ENCODE results near the gene FOXJ2. TPM values are rescaled to one million over a fixed set of nuclear protein-coding genes. Genes with fewer than 3 reads are reported as not detected.
"Not testable (repeated sequence)": the region's sequence is repeated elsewhere in the genome, so short reads cannot be mapped to it uniquely, and the experiment has no call there.

The FOXJ2 gene
- polyA plus RNA-seq, 1 experiment: 6.5 TPM

DNA sequence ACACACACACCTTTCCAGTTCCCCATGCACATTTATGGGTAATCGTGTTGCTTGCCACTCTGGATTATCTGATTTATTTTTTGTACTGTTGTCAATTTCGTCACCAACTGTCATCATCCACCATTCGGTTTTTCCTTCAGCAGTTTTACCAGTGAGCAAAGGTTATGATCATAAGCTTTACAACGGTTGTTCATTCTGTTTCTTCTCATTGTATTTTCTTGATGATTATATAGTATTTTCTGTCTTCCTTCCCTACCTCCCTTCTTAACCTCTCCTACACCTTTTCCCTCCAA lies 50.2 kb downstream of the FOXJ2 start:
- POLR2A ChIA-PET: no interaction called here

DNA sequence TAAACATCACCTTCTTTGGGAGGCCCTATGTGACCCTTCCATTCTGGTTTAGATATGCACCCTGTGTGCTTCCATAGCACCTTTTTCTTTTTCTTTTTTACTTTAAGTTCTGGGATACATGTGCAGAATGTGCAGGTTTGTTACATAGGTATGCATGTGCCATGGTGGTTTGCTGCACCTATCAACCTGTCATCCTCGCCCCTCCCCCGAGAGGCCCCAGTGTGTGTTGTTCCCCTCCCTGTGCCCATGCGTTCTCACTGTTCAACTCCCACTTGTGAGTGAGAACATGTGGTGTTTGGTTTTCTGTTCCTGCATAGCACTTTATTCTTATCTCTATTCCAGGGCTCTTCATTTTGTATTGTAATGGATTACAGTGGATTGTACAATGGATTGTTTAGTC lies 51.8 kb downstream of the FOXJ2 start:
- DNase-seq (ENCODE audit: low read depth); H3K4me3 ChIP-seq (ENCODE audit: low read depth, low read length); H3K27me3 ChIP-seq (ENCODE audit: control insufficient read depth, insufficient read depth, low read length); CTCF ChIA-PET; H3K36me3 ChIP-seq (ENCODE audit: control insufficient read depth, insufficient read depth, low read length); POLR2A ChIA-PET: not testable (repeated sequence)

More for the DNA sequence above, 50.2 kb downstream of the FOXJ2 start:
- CTCF ChIA-PET: interaction anchor here (0.7 to 1.4 kb wide), 2 partner anchors 26 to 223 kb away, joined by 3 to 5 read pairs; no protein-coding TSS in a partner anchor
- TF ChIP-seq, protein P1, sequence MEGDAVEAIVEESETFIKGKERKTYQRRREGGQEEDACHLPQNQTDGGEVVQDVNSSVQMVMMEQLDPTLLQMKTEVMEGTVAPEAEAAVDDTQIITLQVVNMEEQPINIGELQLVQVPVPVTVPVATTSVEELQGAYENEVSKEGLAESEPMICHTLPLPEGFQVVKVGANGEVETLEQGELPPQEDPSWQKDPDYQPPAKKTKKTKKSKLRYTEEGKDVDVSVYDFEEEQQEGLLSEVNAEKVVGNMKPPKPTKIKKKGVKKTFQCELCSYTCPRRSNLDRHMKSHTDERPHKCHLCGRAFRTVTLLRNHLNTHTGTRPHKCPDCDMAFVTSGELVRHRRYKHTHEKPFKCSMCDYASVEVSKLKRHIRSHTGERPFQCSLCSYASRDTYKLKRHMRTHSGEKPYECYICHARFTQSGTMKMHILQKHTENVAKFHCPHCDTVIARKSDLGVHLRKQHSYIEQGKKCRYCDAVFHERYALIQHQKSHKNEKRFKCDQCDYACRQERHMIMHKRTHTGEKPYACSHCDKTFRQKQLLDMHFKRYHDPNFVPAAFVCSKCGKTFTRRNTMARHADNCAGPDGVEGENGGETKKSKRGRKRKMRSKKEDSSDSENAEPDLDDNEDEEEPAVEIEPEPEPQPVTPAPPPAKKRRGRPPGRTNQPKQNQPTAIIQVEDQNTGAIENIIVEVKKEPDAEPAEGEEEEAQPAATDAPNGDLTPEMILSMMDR (IDR thresholded peaks at IDR 0.05; ENCODE audit: insufficient read depth, low read depth, low read length): no peak
- Histone ChIP-seq H3K36me3 (ENCODE audit: control insufficient read depth, insufficient read depth, low read length) (peaks cover 2% of the 10 kb centered on the region; the same call in 1 of the 2 replicates), H3K27me3 (ENCODE audit: control insufficient read depth, insufficient read depth, low read length) (no peaks in the 10 kb centered on the region), H3K4me3 (ENCODE audit: low read depth, low read length) (peak overlapping the region; percentile 97)
- DNase-seq (ENCODE audit: low read depth): no peak

DNA sequence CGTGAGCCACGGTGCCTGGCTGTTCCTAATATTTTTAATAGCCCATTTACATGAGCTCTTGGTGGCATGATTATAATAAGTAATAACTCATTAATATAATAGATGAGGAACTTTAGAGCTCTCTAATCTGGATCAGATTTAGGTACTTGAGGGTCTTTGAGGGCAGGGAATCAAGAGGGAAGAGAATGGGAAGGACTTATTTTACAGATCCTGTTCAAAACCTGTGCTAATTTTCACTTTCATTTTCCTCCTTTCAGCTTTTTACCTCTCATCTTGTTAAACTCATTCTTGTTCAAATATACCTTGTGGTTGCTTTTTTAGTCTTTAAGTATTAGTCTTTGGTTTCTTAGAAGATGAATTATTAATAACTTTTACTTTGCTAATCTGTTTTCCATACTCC lies 55.1 kb downstream of the FOXJ2 start:
- TF ChIP-seq, protein P1 (IDR thresholded peaks at IDR 0.05; ENCODE audit: insufficient read depth, low read depth, low read length): no peak
- CTCF ChIA-PET: no interaction called here
- POLR2A ChIA-PET: no interaction called here
- H3K27me3 ChIP-seq (ENCODE audit: control insufficient read depth, insufficient read depth, low read length): no peaks in the 10 kb centered on the region
- H3K36me3 ChIP-seq (ENCODE audit: control insufficient read depth, insufficient read depth, low read length): peaks cover 11% of the 10 kb centered on the region
- no peak overlapping the region for H3K4me3 ChIP-seq (ENCODE audit: low read depth, low read length)
- no peak for DNase-seq (ENCODE audit: low read depth)

DNA sequence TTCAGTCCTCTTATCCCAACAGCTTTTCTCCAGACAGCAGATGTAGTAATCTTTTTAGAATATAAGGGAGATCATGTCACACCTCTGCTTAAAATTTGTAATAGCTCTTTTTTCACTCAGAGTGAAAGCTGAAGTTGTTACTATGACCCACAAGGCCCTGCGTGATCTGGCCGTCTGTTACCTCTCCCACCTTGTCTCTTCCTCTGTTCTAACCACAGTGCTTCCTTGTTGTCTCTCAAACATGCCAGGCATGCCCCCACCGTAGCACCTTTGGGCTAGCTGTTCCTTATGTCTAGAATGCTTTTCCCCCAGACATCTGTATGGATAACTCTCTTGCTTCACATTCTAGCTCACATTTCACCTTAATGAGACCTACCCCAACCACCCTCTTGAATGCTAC lies 56.1 kb downstream of the FOXJ2 start:
- Histone ChIP-seq H3K27me3 (ENCODE audit: control insufficient read depth, insufficient read depth, low read length) (no peaks in the 10 kb centered on the region), H3K4me3 (ENCODE audit: low read depth, low read length) (no peak overlapping the region), H3K36me3 (ENCODE audit: control insufficient read depth, insufficient read depth, low read length) (peaks cover 13% of the 10 kb centered on the region)
- DNase-seq (ENCODE audit: low read depth): no peak
- ChIA-PET CTCF (interaction anchor here (1.2 kb wide), 1 partner anchor 9 kb away, joined by 3 read pairs; no protein-coding TSS in a partner anchor), POLR2A (no interaction called here)
- TF ChIP-seq, protein P1 (IDR thresholded peaks at IDR 0.05; ENCODE audit: insufficient read depth, low read depth, low read length): no peak

DNA sequence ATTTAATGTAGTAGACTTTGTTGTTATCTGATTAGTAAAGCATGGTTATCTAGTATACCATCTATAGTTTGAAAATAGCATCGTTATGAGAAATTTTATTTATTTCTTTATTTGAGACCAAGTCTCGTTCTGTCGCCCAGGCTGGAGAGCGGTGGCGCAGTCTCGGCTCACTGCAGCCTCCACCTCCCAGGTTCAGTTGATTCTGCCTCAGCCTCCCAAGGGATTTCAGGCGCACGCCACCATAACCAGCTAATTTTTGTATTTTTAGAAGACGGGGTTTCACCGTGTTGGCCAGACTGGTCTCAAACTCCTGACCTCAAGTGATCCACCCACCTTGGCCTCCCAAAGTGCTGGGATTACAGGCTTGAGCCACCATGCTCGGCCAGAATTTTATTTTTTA lies 56.8 kb downstream of the FOXJ2 start:
- POLR2A ChIA-PET; H3K27me3 ChIP-seq (ENCODE audit: control insufficient read depth, insufficient read depth, low read length); DNase-seq (ENCODE audit: low read depth); H3K4me3 ChIP-seq (ENCODE audit: low read depth, low read length): not testable (repeated sequence)
- CTCF ChIA-PET: interaction anchor here (1.2 kb wide), 1 partner anchor 8 kb away, joined by 3 read pairs; no protein-coding TSS in a partner anchor
- peaks cover 13% of the 10 kb centered on the region for H3K36me3 ChIP-seq (ENCODE audit: control insufficient read depth, insufficient read depth, low read length)

DNA sequence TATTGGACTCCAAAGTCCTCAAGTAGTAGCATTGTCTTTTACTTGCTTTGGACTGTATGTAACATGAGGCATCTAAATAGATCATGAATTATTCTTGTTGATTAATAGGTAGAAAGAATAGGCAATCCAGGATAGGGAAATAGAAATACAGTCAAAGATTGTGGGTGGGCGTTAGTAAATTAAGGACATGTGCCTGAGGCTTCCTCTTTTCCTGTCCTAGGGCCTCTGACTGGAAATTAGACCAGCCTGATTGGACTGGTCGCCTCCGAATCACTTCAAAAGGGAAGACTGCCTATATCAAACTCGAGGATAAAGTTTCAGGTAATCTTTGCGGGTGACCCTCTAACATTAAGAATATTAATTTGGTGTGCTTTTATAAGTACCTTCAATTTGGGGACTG lies 57.2 kb downstream of the FOXJ2 start:
- peaks cover 13% of the 10 kb centered on the region for H3K36me3 ChIP-seq (ENCODE audit: control insufficient read depth, insufficient read depth, low read length)
- CTCF ChIA-PET: no interaction called here
- H3K27me3 ChIP-seq (ENCODE audit: control insufficient read depth, insufficient read depth, low read length): no peaks in the 10 kb centered on the region
- TF ChIP-seq, protein P1 (IDR thresholded peaks at IDR 0.05; ENCODE audit: insufficient read depth, low read depth, low read length): no peak
- no peak for DNase-seq (ENCODE audit: low read depth)
- POLR2A ChIA-PET: no interaction called here
- H3K4me3 ChIP-seq (ENCODE audit: low read depth, low read length): no peak overlapping the region
